Glutamatergic neuron (in vitro differentiated cells): ENCODE results near the gene CDH2. TPM values are rescaled to one million over a fixed set of nuclear protein-coding genes. Genes with fewer than 3 reads are reported as not detected.

Experiments
- DNase-seq: peaks from one replicate; pipeline ENCODE4 v3.0.0; 2022
- H3K27ac Mint-ChIP-seq: one replicate; pipeline ENCODE4 v1.8.0; 2020; ENCODE audit warnings: mild to moderate bottlenecking, mixed read lengths, inconsistent platforms; ENCODE audit not compliant: unreplicated experiment
- H3K27me3 Mint-ChIP-seq: one replicate; pipeline ENCODE4 v1.8.0; 2020; ENCODE audit warnings: mild to moderate bottlenecking, moderate library complexity, mixed read lengths, inconsistent platforms; ENCODE audit not compliant: unreplicated experiment
- H3K36me3 Mint-ChIP-seq: one replicate; pipeline ENCODE4 v1.8.0; 2020; ENCODE audit warnings: mild to moderate bottlenecking, mixed read lengths, inconsistent platforms; ENCODE audit not compliant: unreplicated experiment
- H3K4me1 Mint-ChIP-seq: one replicate; pipeline ENCODE4 v1.8.0; 2020; ENCODE audit warnings: mild to moderate bottlenecking, low read depth, mixed read lengths, inconsistent platforms; ENCODE audit not compliant: unreplicated experiment
- H3K4me3 Mint-ChIP-seq: one replicate; pipeline ENCODE4 v1.8.0; 2020; ENCODE audit warnings: mild to moderate bottlenecking, mixed read lengths, inconsistent platforms; ENCODE audit not compliant: unreplicated experiment
- H3K9me3 Mint-ChIP-seq: one replicate; pipeline ENCODE4 v1.8.0; 2020; ENCODE audit warnings: mild to moderate bottlenecking, moderate library complexity, mixed read lengths, inconsistent platforms; ENCODE audit not compliant: unreplicated experiment
- total RNA-seq: library from RNA; stranded (reverse); fragmentation: NEBNext Ultra II Directional; extraction: Animal tissue kit (Norgen Biotek cat#: 25700); gene quantifications from one replicate; pipeline ENCODE4 v1.2.1, GENCODE V29; 2021; ENCODE audit not compliant: unreplicated experiment
- TF ChIP-seq, protein P1 (sequence below): fragments of 200-600 bp; sonication (generic); IDR thresholded peaks from one replicate; pipeline ENCODE4 v1.5.0; 2021; ENCODE audit not compliant: partially characterized antibody, unreplicated experiment

Gene CDH2
- total RNA-seq, 1 donor from 2014 or later, result 224 TPM

GRCh38 chr18:28132084-28132483, 44.8 kb downstream of the CDH2 start:
- TF ChIP-seq, protein P1, sequence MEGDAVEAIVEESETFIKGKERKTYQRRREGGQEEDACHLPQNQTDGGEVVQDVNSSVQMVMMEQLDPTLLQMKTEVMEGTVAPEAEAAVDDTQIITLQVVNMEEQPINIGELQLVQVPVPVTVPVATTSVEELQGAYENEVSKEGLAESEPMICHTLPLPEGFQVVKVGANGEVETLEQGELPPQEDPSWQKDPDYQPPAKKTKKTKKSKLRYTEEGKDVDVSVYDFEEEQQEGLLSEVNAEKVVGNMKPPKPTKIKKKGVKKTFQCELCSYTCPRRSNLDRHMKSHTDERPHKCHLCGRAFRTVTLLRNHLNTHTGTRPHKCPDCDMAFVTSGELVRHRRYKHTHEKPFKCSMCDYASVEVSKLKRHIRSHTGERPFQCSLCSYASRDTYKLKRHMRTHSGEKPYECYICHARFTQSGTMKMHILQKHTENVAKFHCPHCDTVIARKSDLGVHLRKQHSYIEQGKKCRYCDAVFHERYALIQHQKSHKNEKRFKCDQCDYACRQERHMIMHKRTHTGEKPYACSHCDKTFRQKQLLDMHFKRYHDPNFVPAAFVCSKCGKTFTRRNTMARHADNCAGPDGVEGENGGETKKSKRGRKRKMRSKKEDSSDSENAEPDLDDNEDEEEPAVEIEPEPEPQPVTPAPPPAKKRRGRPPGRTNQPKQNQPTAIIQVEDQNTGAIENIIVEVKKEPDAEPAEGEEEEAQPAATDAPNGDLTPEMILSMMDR, result no peak
- peaks cover 2% of the 10 kb centered on the region for H3K9me3 Mint-ChIP-seq
- H3K27ac Mint-ChIP-seq, result no peak overlapping the region
- no peak overlapping the region for H3K4me3 Mint-ChIP-seq
- peaks cover 18% of the 10 kb centered on the region for H3K4me1 Mint-ChIP-seq
- H3K27me3 Mint-ChIP-seq, result peaks cover 4% of the 10 kb centered on the region
- DNase-seq, result no peak
- H3K36me3 Mint-ChIP-seq, result no peaks in the 10 kb centered on the region

DNA sequence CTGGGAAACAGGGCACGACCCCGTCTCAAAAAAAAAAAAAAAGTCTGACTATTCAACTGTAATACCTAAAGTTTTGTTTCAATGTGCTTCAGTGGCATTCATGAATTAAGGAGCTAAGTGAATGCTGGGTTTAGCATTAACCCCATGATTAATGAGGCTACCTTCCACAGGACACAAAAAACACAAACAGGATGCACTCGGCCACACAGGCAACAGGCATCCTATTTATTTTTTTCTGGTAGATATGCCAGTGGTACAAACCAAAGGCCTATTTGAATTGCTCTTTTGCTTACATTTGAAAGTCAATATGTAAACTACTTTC, 48.3 kb downstream of the CDH2 start:
- DNase-seq, result no peak
- TF ChIP-seq, protein P1, result no peak
- no peak overlapping the region for H3K27ac Mint-ChIP-seq
- H3K9me3 Mint-ChIP-seq, result no peaks in the 10 kb centered on the region
- H3K27me3 Mint-ChIP-seq, result peaks cover 4% of the 10 kb centered on the region
- peaks cover 27% of the 10 kb centered on the region for H3K4me1 Mint-ChIP-seq
- no peaks in the 10 kb centered on the region for H3K36me3 Mint-ChIP-seq
- H3K4me3 Mint-ChIP-seq, result no peak overlapping the region

DNA sequence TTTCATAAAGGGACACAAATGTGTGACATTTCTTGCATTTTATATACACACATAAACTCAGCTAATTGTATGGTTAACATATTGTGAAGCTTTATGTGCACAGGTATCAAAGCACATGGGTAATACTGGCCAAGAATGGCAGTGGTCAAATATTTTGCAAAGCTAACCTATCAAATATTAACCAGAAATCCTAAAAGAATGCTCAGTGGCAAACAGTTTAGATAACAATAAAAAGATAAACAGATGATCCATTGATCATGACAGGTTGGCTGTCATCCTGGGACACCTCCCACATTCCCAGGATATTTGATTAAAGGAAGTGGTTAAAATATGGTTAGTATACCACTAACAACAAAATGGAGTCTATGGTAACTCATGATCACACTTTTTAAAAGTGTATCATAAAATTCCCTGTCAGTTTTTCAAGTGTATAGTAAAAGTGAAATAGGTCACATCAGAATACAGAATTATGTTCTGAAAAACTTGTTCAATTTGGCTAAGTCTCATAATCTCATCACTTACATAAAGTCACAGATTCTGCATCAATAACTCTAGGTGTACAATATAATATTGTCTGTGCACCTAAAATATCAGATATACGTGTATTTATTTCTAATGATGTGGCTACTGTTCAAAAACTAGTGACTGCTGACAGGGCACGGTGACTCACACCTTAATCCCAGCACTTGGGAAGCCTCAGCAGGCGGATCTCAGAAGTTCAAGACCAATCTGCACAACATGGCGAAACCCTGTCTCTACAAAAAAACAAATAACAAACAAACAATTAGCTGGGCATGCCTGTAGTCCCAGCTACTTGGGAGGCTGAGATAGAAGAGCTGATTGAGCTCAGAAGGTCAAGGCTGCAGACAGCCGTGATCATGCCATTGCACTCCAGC, 48.9 kb downstream of the CDH2 start:
- no peaks in the 10 kb centered on the region for H3K36me3 Mint-ChIP-seq
- H3K27ac Mint-ChIP-seq, result no peak overlapping the region
- DNase-seq, result no peak
- H3K4me1 Mint-ChIP-seq, result peaks cover 29% of the 10 kb centered on the region
- TF ChIP-seq, protein P1, result no peak
- H3K9me3 Mint-ChIP-seq, result no peaks in the 10 kb centered on the region
- peaks cover 4% of the 10 kb centered on the region for H3K27me3 Mint-ChIP-seq
- no peak overlapping the region for H3K4me3 Mint-ChIP-seq

- H3K27ac Mint-ChIP-seq, result no peak overlapping the region
- no peak overlapping the region for H3K4me3 Mint-ChIP-seq
- peaks cover 4% of the 10 kb centered on the region for H3K27me3 Mint-ChIP-seq
- peaks cover 25% of the 10 kb centered on the region for H3K4me1 Mint-ChIP-seq
- DNase-seq, result no peak
- no peaks in the 10 kb centered on the region for H3K36me3 Mint-ChIP-seq
- H3K9me3 Mint-ChIP-seq, result no peaks in the 10 kb centered on the region
- TF ChIP-seq, protein P1, result no peak
These were observed 49.7 kb downstream of the CDH2 start for GRCh38 chr18:28127228-28127627.

- Mint-ChIP-seq H3K27ac (no peak overlapping the region), H3K4me3 (no peak overlapping the region), H3K9me3 (no peaks in the 10 kb centered on the region), H3K4me1 (peaks cover 21% of the 10 kb centered on the region), H3K36me3 (no peaks in the 10 kb centered on the region), H3K27me3 (peaks cover 4% of the 10 kb centered on the region)
- TF ChIP-seq, protein P1, result no peak
- DNase-seq, result no peak
These were observed 50.2 kb downstream of the CDH2 start for GRCh38 chr18:28126768-28127167.
